Measurements from ENCODE around the gene ADRM1. TPM values are rescaled to one million over a fixed set of nuclear protein-coding genes. Genes with fewer than 3 reads are reported as not detected.

ADRM1 gene
- total RNA-seq, 1 donor from 2014 or later = 32.9 TPM

- no peak for DNase-seq
Observed at GRCh38 chr20:62325172-62325905, 22.5 kb downstream of the ADRM1 start.

- no peak for DNase-seq
Observed at GRCh38 chr20:62326559-62326958, 23.8 kb downstream of the ADRM1 start.

- DNase-seq = no peak
Observed at GRCh38 chr20:62326959-62327725, 24.3 kb downstream of the ADRM1 start.

- DNase-seq = no peak
Observed at GRCh38 chr20:62327726-62328495, 25.1 kb downstream of the ADRM1 start.

- DNase-seq = no peak
Observed at GRCh38 chr20:62328684-62329388, 26.0 kb downstream of the ADRM1 start.

- DNase-seq = no peak
Observed at GRCh38 chr20:62329389-62330377, 26.9 kb downstream of the ADRM1 start.

GRCh38 chr20:62330576-62331317 lies 27.9 kb downstream of the ADRM1 start:
- DNase-seq = no peak

GRCh38 chr20:62331347-62331746 lies 28.6 kb downstream of the ADRM1 start:
- DNase-seq = no peak

- no peak for DNase-seq
Observed at GRCh38 chr20:62332421-62332820, 29.6 kb downstream of the ADRM1 start.

- no peak for DNase-seq
Observed at GRCh38 chr20:62332989-62333819, 30.4 kb downstream of the ADRM1 start.

GRCh38 chr20:62333820-62334595 lies 31.2 kb downstream of the ADRM1 start:
- no peak for DNase-seq

- no peak for DNase-seq
Observed at GRCh38 chr20:62334881-62335280, 32.1 kb downstream of the ADRM1 start.

GRCh38 chr20:62335532-62335931 lies 32.7 kb downstream of the ADRM1 start:
- no peak for DNase-seq

GRCh38 chr20:62336329-62336728 lies 33.5 kb downstream of the ADRM1 start:
- DNase-seq = no peak

- DNase-seq = no peak
Observed at GRCh38 chr20:62336775-62337557, 34.2 kb downstream of the ADRM1 start.

GRCh38 chr20:62337558-62338293 lies 34.9 kb downstream of the ADRM1 start:
- DNase-seq = no peak

GRCh38 chr20:62338294-62338620 lies 35.5 kb downstream of the ADRM1 start:
- no peak for DNase-seq
